ENCODE data around the gene RAB40C. TPM values are rescaled to one million over a fixed set of nuclear protein-coding genes. Genes with fewer than 3 reads are reported as not detected.
A peak's percentile ranks its signal among the peaks of the same experiment; 100 is the strongest.

Gene RAB40C
- 24.2 TPM for polyA plus RNA-seq (2013, experiment 1 of 2)
- polyA plus RNA-seq (2013, experiment 2 of 2), result 23.0 TPM

GRCh38 chr16:589658-590187, at the start of gene RAB40C:
RAB40C (plus strand) TSS chr16:590066; CDS start chr16:590292, 226 bp downstream.
- 0 to 1% methylated on average over 32 to 52 of the region's 67 CpGs for WGBS, 2 experiments (ENCODE audit: insufficient coverage in 2 of 2)
- Histone ChIP-seq H3K4me3 (ENCODE audit: extremely low read depth, insufficient read depth, low read length, poor library complexity, severe bottlenecking) (peak within 1 kb of the TSS; percentile 78), H3K27ac (ENCODE audit: low read depth, low read length, severe bottlenecking) (peak within 1 kb of the TSS; percentile 96), H3K9me3 (ENCODE audit: control insufficient read depth, low read length) (no peaks in the 10 kb centered on the region), H3K4me1 (ENCODE audit: control insufficient read depth, insufficient read depth, low read length, poor library complexity, severe bottlenecking) (peaks cover 11% of the 10 kb centered on the region), H3K36me3 (ENCODE audit: control insufficient read depth, insufficient read depth, low read length) (peaks cover 5% of the 10 kb centered on the region)

- no peak overlapping the region for H3K27ac ChIP-seq (ENCODE audit: low read depth, low read length, severe bottlenecking)
- no peak overlapping the region for H3K4me3 ChIP-seq (ENCODE audit: extremely low read depth, insufficient read depth, low read length, poor library complexity, severe bottlenecking)
- no peaks in the 10 kb centered on the region for H3K9me3 ChIP-seq (ENCODE audit: control insufficient read depth, low read length)
- peaks cover 10% of the 10 kb centered on the region for H3K4me1 ChIP-seq (ENCODE audit: control insufficient read depth, insufficient read depth, low read length, poor library complexity, severe bottlenecking)
- 94 to 96% methylated on average over 24 to 28 of the region's 29 CpGs for WGBS, 2 experiments (ENCODE audit: insufficient coverage in 2 of 2)
- peaks cover 49% of the 10 kb centered on the region for H3K36me3 ChIP-seq (ENCODE audit: control insufficient read depth, insufficient read depth, low read length)
These were observed 49.1 kb upstream of the RAB40C start for GRCh38 chr16:540645-541340.

GRCh38 chr16:543301-544164, 46.3 kb upstream of the RAB40C start:
- Histone ChIP-seq H3K9me3 (ENCODE audit: control insufficient read depth, low read length) (no peaks in the 10 kb centered on the region), H3K4me3 (ENCODE audit: extremely low read depth, insufficient read depth, low read length, poor library complexity, severe bottlenecking) (no peak overlapping the region), H3K4me1 (ENCODE audit: control insufficient read depth, insufficient read depth, low read length, poor library complexity, severe bottlenecking) (peaks cover 10% of the 10 kb centered on the region), H3K27ac (ENCODE audit: low read depth, low read length, severe bottlenecking) (no peak overlapping the region), H3K36me3 (ENCODE audit: control insufficient read depth, insufficient read depth, low read length) (peaks cover 35% of the 10 kb centered on the region)
- WGBS, 2 experiments (ENCODE audit: insufficient coverage in 2 of 2), result 95 to 97% methylated on average over 49 to 51 of the region's 51 CpGs

- H3K4me1 ChIP-seq (ENCODE audit: control insufficient read depth, insufficient read depth, low read length, poor library complexity, severe bottlenecking), result peaks cover 6% of the 10 kb centered on the region
- H3K9me3 ChIP-seq (ENCODE audit: control insufficient read depth, low read length), result no peaks in the 10 kb centered on the region
- H3K36me3 ChIP-seq (ENCODE audit: control insufficient read depth, insufficient read depth, low read length), result peaks cover 36% of the 10 kb centered on the region
- H3K4me3 ChIP-seq (ENCODE audit: extremely low read depth, insufficient read depth, low read length, poor library complexity, severe bottlenecking), result no peak overlapping the region
- H3K27ac ChIP-seq (ENCODE audit: low read depth, low read length, severe bottlenecking), result no peak overlapping the region
- 89 to 92% methylated on average over 14 to 20 of the region's 46 CpGs for WGBS, 2 experiments (ENCODE audit: insufficient coverage in 2 of 2)
These were observed 45.3 kb upstream of the RAB40C start for GRCh38 chr16:544517-544916.

- WGBS, 2 experiments (ENCODE audit: insufficient coverage in 2 of 2), result 85 to 89% methylated on average over 48 of the region's 60 CpGs
- no peak overlapping the region for H3K4me3 ChIP-seq (ENCODE audit: extremely low read depth, insufficient read depth, low read length, poor library complexity, severe bottlenecking)
- peaks cover 33% of the 10 kb centered on the region for H3K36me3 ChIP-seq (ENCODE audit: control insufficient read depth, insufficient read depth, low read length)
- H3K9me3 ChIP-seq (ENCODE audit: control insufficient read depth, low read length), result no peaks in the 10 kb centered on the region
- H3K4me1 ChIP-seq (ENCODE audit: control insufficient read depth, insufficient read depth, low read length, poor library complexity, severe bottlenecking), result no peaks in the 10 kb centered on the region
- no peak overlapping the region for H3K27ac ChIP-seq (ENCODE audit: low read depth, low read length, severe bottlenecking)
These were observed 42.7 kb upstream of the RAB40C start for GRCh38 chr16:546909-547770.

GRCh38 chr16:548586-548985, 41.3 kb upstream of the RAB40C start:
- Histone ChIP-seq H3K27ac (ENCODE audit: low read depth, low read length, severe bottlenecking) (no peak overlapping the region), H3K4me3 (ENCODE audit: extremely low read depth, insufficient read depth, low read length, poor library complexity, severe bottlenecking) (no peak overlapping the region), H3K36me3 (ENCODE audit: control insufficient read depth, insufficient read depth, low read length) (peaks cover 34% of the 10 kb centered on the region), H3K9me3 (ENCODE audit: control insufficient read depth, low read length) (no peaks in the 10 kb centered on the region), H3K4me1 (ENCODE audit: control insufficient read depth, insufficient read depth, low read length, poor library complexity, severe bottlenecking) (no peaks in the 10 kb centered on the region)
- WGBS, 2 experiments (ENCODE audit: insufficient coverage in 2 of 2), result 96% methylated on average over 18 to 21 of the region's 21 CpGs

- Histone ChIP-seq H3K9me3 (ENCODE audit: control insufficient read depth, low read length) (no peaks in the 10 kb centered on the region), H3K4me1 (ENCODE audit: control insufficient read depth, insufficient read depth, low read length, poor library complexity, severe bottlenecking) (peaks cover 7% of the 10 kb centered on the region), H3K27ac (ENCODE audit: low read depth, low read length, severe bottlenecking) (no peak overlapping the region), H3K4me3 (ENCODE audit: extremely low read depth, insufficient read depth, low read length, poor library complexity, severe bottlenecking) (no peak overlapping the region), H3K36me3 (ENCODE audit: control insufficient read depth, insufficient read depth, low read length) (peaks cover 32% of the 10 kb centered on the region)
- WGBS, 2 experiments (ENCODE audit: insufficient coverage in 2 of 2), result 97% methylated on average over 47 to 54 of the region's 54 CpGs
These were observed 40.2 kb upstream of the RAB40C start for GRCh38 chr16:549544-550263.

GRCh38 chr16:551210-551609, 38.7 kb upstream of the RAB40C start:
- H3K27ac ChIP-seq (ENCODE audit: low read depth, low read length, severe bottlenecking), result no peak overlapping the region
- peaks cover 32% of the 10 kb centered on the region for H3K36me3 ChIP-seq (ENCODE audit: control insufficient read depth, insufficient read depth, low read length)
- H3K9me3 ChIP-seq (ENCODE audit: control insufficient read depth, low read length), result no peaks in the 10 kb centered on the region
- WGBS, 2 experiments (ENCODE audit: insufficient coverage in 2 of 2), result 96% methylated on average over 21 to 25 of the region's 28 CpGs
- peaks cover 10% of the 10 kb centered on the region for H3K4me1 ChIP-seq (ENCODE audit: control insufficient read depth, insufficient read depth, low read length, poor library complexity, severe bottlenecking)
- H3K4me3 ChIP-seq (ENCODE audit: extremely low read depth, insufficient read depth, low read length, poor library complexity, severe bottlenecking), result no peak overlapping the region

- Histone ChIP-seq H3K27ac (ENCODE audit: low read depth, low read length, severe bottlenecking) (no peak overlapping the region), H3K4me3 (ENCODE audit: extremely low read depth, insufficient read depth, low read length, poor library complexity, severe bottlenecking) (no peak overlapping the region), H3K9me3 (ENCODE audit: control insufficient read depth, low read length) (no peaks in the 10 kb centered on the region), H3K4me1 (ENCODE audit: control insufficient read depth, insufficient read depth, low read length, poor library complexity, severe bottlenecking) (peaks cover 10% of the 10 kb centered on the region), H3K36me3 (ENCODE audit: control insufficient read depth, insufficient read depth, low read length) (peaks cover 31% of the 10 kb centered on the region)
- WGBS, 2 experiments (ENCODE audit: insufficient coverage in 2 of 2), result 98 to 99% methylated on average over 33 to 35 of the region's 35 CpGs
These were observed 37.7 kb upstream of the RAB40C start for GRCh38 chr16:552171-552570.

All from mesodermal cell (in vitro differentiated cells).